Lung microvascular endothelial cell (primary cell): ENCODE measurements around the gene MRM2. TPM values are rescaled to one million over a fixed set of nuclear protein-coding genes. Genes with fewer than 3 reads are reported as not detected.

Experiments used
- DNase-seq, 2 donors: peaks; one replicate each; pipeline versions ENCODE4 v3.0.0 to v3.0.0-alpha.2; 2010; ENCODE audit warnings: low read depth in 2 of 2
- total RNA-seq: library from RNA; depleted of rRNA; stranded (reverse); fragments of >200 nt; gene quantifications from 2 replicates; pipeline ENCODE4 v1.2.1, GENCODE V29; 2014

Gene MRM2
- total RNA-seq, 1 donor from 2014 or later = 13.7 TPM

DNA sequence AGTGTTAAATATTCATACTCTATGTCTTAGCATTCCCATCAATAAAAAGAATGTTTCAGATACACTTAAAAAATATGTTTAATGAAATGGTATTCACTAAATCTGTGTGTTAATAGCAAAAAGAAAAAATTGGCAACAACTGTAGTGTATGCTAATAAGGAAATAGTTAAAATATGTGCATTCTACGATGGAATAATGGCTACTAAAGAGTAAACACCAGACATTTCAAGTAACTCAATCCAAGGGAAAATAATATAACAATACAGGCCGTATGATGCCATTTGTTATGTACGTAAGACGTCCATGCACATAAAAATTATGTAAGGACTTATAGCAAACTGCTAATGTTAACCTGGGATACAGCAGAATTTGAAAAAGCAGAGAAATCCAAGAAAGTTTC, 55.8 kb downstream of the MRM2 start:
- no peak for DNase-seq

- DNase-seq = no peak
These were observed 56.3 kb downstream of the MRM2 start for GRCh38 chr7:2185715-2186114.

Other genes starting within 250 kb of the MRM2 start
- gene MAD1L1, start 9.3 kb downstream of the MRM2 start, total RNA-seq = 35.3 and 46.0 TPM in 2 replicates
- 4.8 and 10.5 TPM in 2 replicates for gene NUDT1, start within 50 bp of the MRM2 start, total RNA-seq
- gene SNX8, start 72.2 kb upstream of the MRM2 start, total RNA-seq = 5.6 and 6.5 TPM in 2 replicates
- 141 and 143 TPM in 2 replicates for gene EIF3B, start 112.6 kb upstream of the MRM2 start, total RNA-seq
- gene CHST12, start 161.4 kb upstream of the MRM2 start, total RNA-seq = 2.8 and 3.8 TPM in 2 replicates
- gene GRIFIN, start 234.2 kb upstream of the MRM2 start, total RNA-seq = not detected in 2 replicates